Glutamatergic neuron (in vitro differentiated cells): Measurements from ENCODE around the gene NTHL1. TPM values are rescaled to one million over a fixed set of nuclear protein-coding genes. Genes with fewer than 3 reads are reported as not detected.

Experiments used
- DNase-seq: peaks from one replicate; pipeline ENCODE4 v3.0.0; 2022
- H3K27ac Mint-ChIP-seq: one replicate; pipeline ENCODE4 v1.8.0; 2020; ENCODE audit warnings: mild to moderate bottlenecking, mixed read lengths, inconsistent platforms; ENCODE audit not compliant: unreplicated experiment
- H3K27me3 Mint-ChIP-seq: one replicate; pipeline ENCODE4 v1.8.0; 2020; ENCODE audit warnings: mild to moderate bottlenecking, moderate library complexity, mixed read lengths, inconsistent platforms; ENCODE audit not compliant: unreplicated experiment
- H3K36me3 Mint-ChIP-seq: one replicate; pipeline ENCODE4 v1.8.0; 2020; ENCODE audit warnings: mild to moderate bottlenecking, mixed read lengths, inconsistent platforms; ENCODE audit not compliant: unreplicated experiment
- H3K4me1 Mint-ChIP-seq: one replicate; pipeline ENCODE4 v1.8.0; 2020; ENCODE audit warnings: mild to moderate bottlenecking, low read depth, mixed read lengths, inconsistent platforms; ENCODE audit not compliant: unreplicated experiment
- H3K4me3 Mint-ChIP-seq: one replicate; pipeline ENCODE4 v1.8.0; 2020; ENCODE audit warnings: mild to moderate bottlenecking, mixed read lengths, inconsistent platforms; ENCODE audit not compliant: unreplicated experiment
- H3K9me3 Mint-ChIP-seq: one replicate; pipeline ENCODE4 v1.8.0; 2020; ENCODE audit warnings: mild to moderate bottlenecking, moderate library complexity, mixed read lengths, inconsistent platforms; ENCODE audit not compliant: unreplicated experiment
- CTCF ChIP-seq: fragments of 200-600 bp; sonication (generic); IDR thresholded peaks from one replicate; pipeline ENCODE4 v1.5.0; 2021; ENCODE audit not compliant: partially characterized antibody, unreplicated experiment
- total RNA-seq: library from RNA; stranded (reverse); fragmentation: NEBNext Ultra II Directional; extraction: Animal tissue kit (Norgen Biotek cat#: 25700); gene quantifications from one replicate; pipeline ENCODE4 v1.2.1, GENCODE V29; 2021; ENCODE audit not compliant: unreplicated experiment

The NTHL1 gene
- total RNA-seq, 1 donor from 2014 or later: 194 TPM

- no peaks in the 10 kb centered on the region for H3K36me3 Mint-ChIP-seq
- peak overlapping the region; percentile 5 for H3K4me3 Mint-ChIP-seq
- DNase-seq: peak; percentile 85
- H3K27me3 Mint-ChIP-seq: peaks cover 11% of the 10 kb centered on the region
- no peak overlapping the region for H3K27ac Mint-ChIP-seq
- TF ChIP-seq CTCF: no peak
- peaks cover 7% of the 10 kb centered on the region for H3K4me1 Mint-ChIP-seq
- peaks cover 15% of the 10 kb centered on the region for H3K9me3 Mint-ChIP-seq
Measured at GRCh38 chr16:2090777-2091546, 43.3 kb upstream of the NTHL1 start.

- Mint-ChIP-seq H3K27me3 (peaks cover 12% of the 10 kb centered on the region), H3K4me3 (peak overlapping the region; percentile 5), H3K9me3 (peaks cover 15% of the 10 kb centered on the region), H3K36me3 (no peaks in the 10 kb centered on the region), H3K27ac (no peak overlapping the region), H3K4me1 (peaks cover 7% of the 10 kb centered on the region)
- DNase-seq: no peak
- no peak for TF ChIP-seq CTCF
Measured at GRCh38 chr16:2090481-2090776, 42.8 kb upstream of the NTHL1 start.

DNA sequence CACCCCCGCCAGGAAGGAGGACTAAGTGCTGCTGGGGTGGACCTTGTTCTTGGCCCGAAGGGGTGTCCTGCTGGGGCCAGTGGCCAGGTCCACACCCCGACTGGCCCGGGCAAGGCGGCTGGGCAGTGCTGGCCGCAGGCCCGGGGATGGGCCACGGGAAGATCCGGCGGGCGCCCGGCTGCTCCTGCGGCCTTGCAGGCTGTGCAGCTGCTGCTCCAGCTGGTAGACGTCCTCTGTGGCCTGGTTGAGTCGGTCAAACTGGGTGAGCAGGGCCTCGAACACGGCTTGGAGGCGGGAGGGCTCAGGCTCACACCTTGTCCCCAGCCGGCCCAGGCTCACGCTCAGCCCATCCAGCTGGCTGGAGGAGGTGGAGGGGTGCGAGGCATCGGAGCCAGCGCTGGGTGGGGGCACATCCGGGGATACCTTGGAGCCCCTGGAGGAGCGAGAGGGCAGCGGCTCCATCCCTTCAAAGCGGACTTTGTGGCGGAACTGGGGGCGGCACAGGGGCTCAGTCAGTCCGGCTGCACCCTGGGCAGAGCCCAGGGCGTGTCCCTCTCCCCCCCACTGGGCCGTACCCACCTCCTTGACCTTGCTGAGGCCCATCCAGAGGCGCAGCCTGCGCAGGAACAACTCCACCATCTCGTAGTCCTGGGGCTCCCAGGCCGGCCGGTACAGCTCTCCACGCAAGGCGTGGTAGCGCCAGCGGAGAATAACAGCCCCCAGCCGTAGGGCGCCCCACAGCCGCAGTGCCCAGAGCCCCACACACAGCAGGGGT lies 42.3 kb upstream of the NTHL1 start:
- Mint-ChIP-seq H3K36me3 (no peaks in the 10 kb centered on the region), H3K27me3 (peaks cover 14% of the 10 kb centered on the region), H3K9me3 (peaks cover 15% of the 10 kb centered on the region), H3K4me3 (no peak overlapping the region), H3K4me1 (peaks cover 7% of the 10 kb centered on the region), H3K27ac (no peak overlapping the region)
- DNase-seq: no peak
- TF ChIP-seq CTCF: no peak

DNA sequence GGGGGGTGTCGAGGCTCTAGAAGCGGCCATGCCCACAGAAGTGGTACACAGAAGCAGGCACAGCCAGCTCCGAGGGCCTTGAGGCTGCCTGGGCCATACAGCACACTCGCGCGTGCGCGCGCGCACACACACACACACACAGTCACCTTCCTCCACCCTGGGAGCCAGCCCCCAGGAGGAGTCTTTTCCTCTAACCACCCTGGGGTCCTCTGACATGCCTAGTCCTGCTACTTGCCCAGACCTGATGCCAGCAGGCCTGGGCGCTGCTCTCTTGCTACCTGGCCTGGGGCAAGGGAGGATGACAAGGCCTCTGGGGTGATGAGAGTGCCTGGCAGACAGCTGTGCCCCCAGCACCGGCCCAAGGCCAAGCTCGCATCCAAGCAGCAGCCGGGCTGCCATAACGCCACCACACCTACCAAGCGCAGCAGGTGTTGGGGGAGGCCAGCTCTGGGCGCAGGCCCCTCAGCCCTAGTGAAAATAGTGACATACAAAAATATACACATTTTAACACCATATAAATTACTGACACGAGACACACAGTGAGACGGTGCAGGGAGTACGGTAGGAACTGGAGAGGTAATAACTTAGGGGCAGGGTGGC lies 41.2 kb upstream of the NTHL1 start:
- TF ChIP-seq CTCF: no peak
- H3K27me3 Mint-ChIP-seq: peaks cover 15% of the 10 kb centered on the region
- H3K4me1 Mint-ChIP-seq: peaks cover 7% of the 10 kb centered on the region
- no peak overlapping the region for H3K4me3 Mint-ChIP-seq
- H3K36me3 Mint-ChIP-seq: no peaks in the 10 kb centered on the region
- no peak for DNase-seq
- peaks cover 15% of the 10 kb centered on the region for H3K9me3 Mint-ChIP-seq
- peak overlapping the region; percentile 62 for H3K27ac Mint-ChIP-seq
